Amniotic stem cell (primary cell): ENCODE measurements around the gene AXDND1.

ENCODE experiments used
- DNase-seq: peaks from one replicate; lab custom pipeline; 2025; lab: John Stamatoyannopoulos, UW

Gene AXDND1

GRCh38 chr1:179576509-179576908, 210.7 kb downstream of the AXDND1 start:
- no peak for DNase-seq

- no peak for DNase-seq
Measured at GRCh38 chr1:179583771-179584320, 218.1 kb downstream of the AXDND1 start.

- DNase-seq, result no peak
Measured at GRCh38 chr1:179586107-179586823, 220.5 kb downstream of the AXDND1 start.

- no peak for DNase-seq
Measured at GRCh38 chr1:179587336-179587735, 221.6 kb downstream of the AXDND1 start.

GRCh38 chr1:179588425-179589024, 222.8 kb downstream of the AXDND1 start:
- no peak for DNase-seq

- no peak for DNase-seq
Measured at GRCh38 chr1:179589509-179589908, 223.7 kb downstream of the AXDND1 start.

GRCh38 chr1:179590671-179591070, 224.9 kb downstream of the AXDND1 start:
- DNase-seq, result no peak

GRCh38 chr1:179591253-179591591, 225.5 kb downstream of the AXDND1 start:
- DNase-seq, result no peak

- DNase-seq, result no peak
Measured at GRCh38 chr1:179591592-179592580, 226.1 kb downstream of the AXDND1 start, which contains the start of gene TDRD5. Gene TDRD5 (plus strand): TSS chr1:179591832. CDS start chr1:179592616, 784 bp downstream.

- DNase-seq, result no peak
Measured at GRCh38 chr1:179598631-179599030, 232.9 kb downstream of the AXDND1 start.

- peak; percentile 7 for DNase-seq
Measured at GRCh38 chr1:179599623-179600249, 234.0 kb downstream of the AXDND1 start.

GRCh38 chr1:179601093-179601492, 235.3 kb downstream of the AXDND1 start:
- DNase-seq, result no peak
